Measurements from ENCODE around the gene LRRFIP1. TPM values are rescaled to one million over a fixed set of nuclear protein-coding genes. Genes with fewer than 3 reads are reported as not detected.

Gene LRRFIP1
- total and polyA plus RNA-seq, 10 of the 15 experiments (the other 5 are each of a cell fraction or from before 2014, with no cell fraction given) = 36.2 to 120 (median 74.3) TPM

DNA sequence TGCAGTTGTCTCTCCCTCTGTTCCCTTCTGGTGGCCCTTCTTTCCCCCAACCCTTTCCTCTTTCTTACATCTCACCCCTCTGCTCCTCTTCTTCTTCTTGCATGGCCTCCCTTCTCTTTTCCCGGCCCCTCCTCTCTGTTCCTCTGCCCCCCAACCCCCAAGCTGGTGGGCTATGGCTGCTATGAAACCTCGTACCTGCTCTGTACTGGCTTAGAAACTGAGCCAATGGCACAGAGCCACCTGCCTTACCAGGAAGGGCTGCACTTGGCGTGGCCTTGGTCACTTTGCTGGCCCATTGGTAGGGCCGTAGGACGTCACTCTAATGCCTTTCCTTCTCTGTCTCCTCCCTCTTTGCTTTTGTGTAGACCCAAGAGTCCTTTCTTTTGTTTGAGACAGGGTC is 78.9 kb downstream of the LRRFIP1 start:
- no peak overlapping the region for H2AFZ ChIP-seq (ENCODE audit: control insufficient read depth, low read depth, low read length)
- BruUV-seq (replicated peaks) = no TSS peak
- H3K4me1 ChIP-seq (ENCODE audit: control insufficient read depth, insufficient read depth, low read length) = peaks cover 36% of the 10 kb centered on the region
- POLR2A ChIA-PET = interaction anchor here (0.8 kb wide), 1 partner anchor 22 kb away, joined by 4 read pairs; no protein-coding TSS in a partner anchor
- no peaks in the 10 kb centered on the region for H3K9me3 ChIP-seq (replicated peaks; ENCODE audit: control insufficient read depth, insufficient read depth, low read length)
- H3K9ac ChIP-seq (ENCODE audit: control insufficient read depth, insufficient read depth, low read length) = no peak overlapping the region
- H3K4me2 ChIP-seq (ENCODE audit: control insufficient read depth, insufficient read depth) = no peak overlapping the region
- intact Hi-C loops (cut with micrococcal nuclease; ENCODE audit: unreplicated experiment) (no loop called here), in situ Hi-C loops (cut with MboI) (no loop called here)
- H3K27ac ChIP-seq (ENCODE audit: control insufficient read depth, insufficient read depth) = no peak overlapping the region
- peaks cover 5 to 6% of the 10 kb centered on the region in 2 experiments; a peak in 3 of 4 replicates for H3K36me3 ChIP-seq (ENCODE audit: control insufficient read depth in 2 of 2, insufficient read depth in 2 of 2, low read length in 1 of 2)
- CTCF ChIA-PET = interaction anchor here (1.8 kb wide), 1 partner anchor 38 kb away, joined by 7 read pairs; no protein-coding TSS in a partner anchor
- 99% methylated on average over 5 of the region's 5 CpGs for WGBS (ENCODE audit: insufficient coverage, insufficient replicate concordance, low lambda C conversion rate, missing lambda C conversion rate)
- DNase-seq (ENCODE audit: low read depth, low spot score) (no peak), ATAC-seq (no peak), FAIRE-seq (no peak)
- no peak overlapping the region for H3K4me3 ChIP-seq
- peaks cover 73% of the 10 kb centered on the region for H3K79me2 ChIP-seq (ENCODE audit: control insufficient read depth, insufficient read depth, low read length)
- H3K27me3 ChIP-seq (replicated peaks in 1 of 2; ENCODE audit: control insufficient read depth in 2 of 2, insufficient read depth in 2 of 2, low read length in 1 of 2) = no peaks in the 10 kb centered on the region
- no peaks in the 10 kb centered on the region; the same call in 1 of the 2 replicates for H4K20me1 ChIP-seq (ENCODE audit: control insufficient read depth, insufficient read depth)
- SMC1A ChIA-PET (ENCODE audit: uncharacterized antibody, unreplicated experiment) = no interaction called here
- no peak for TF ChIP-seq MYC (IDR thresholded peaks at IDR 0.05; ENCODE audit: insufficient read depth, insufficient read length, insufficient replicate concordance, low read length, severe bottlenecking)
- RAD21 ChIA-PET (ENCODE audit: unreplicated experiment) = no interaction called here

DNA sequence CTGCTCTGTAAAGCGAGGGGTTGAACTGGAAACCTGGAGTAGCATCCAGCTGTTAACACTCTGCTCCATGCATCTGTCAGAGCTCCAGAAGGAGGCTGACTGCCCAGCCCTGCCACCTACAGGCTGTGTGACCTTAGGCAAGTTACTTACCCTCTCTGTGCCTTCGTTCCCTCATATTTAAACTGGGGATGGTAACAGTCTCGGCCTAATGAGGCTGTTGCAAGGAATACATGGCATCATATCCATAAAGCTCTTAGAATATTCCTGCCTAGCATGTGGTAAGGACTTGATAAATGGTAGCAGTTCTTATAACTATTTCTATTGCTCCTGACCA is 80.6 kb downstream of the LRRFIP1 start:
- ChIA-PET RAD21 (ENCODE audit: unreplicated experiment) (interaction anchor here (0.5 to 1.5 kb wide), 3 partner anchors 14 to 35 kb away, joined by 3 to 4 read pairs (median 4); no protein-coding TSS in a partner anchor), SMC1A (ENCODE audit: uncharacterized antibody, unreplicated experiment) (interaction anchor here (1.0 to 1.6 kb wide), 4 partner anchors 10 to 37 kb away, joined by 3 to 4 read pairs (median 4); no protein-coding TSS in a partner anchor), POLR2A (interaction anchor here (1.5 kb wide), 1 partner anchor 11 kb away, joined by 6 read pairs; no protein-coding TSS in a partner anchor), CTCF (interaction anchor here (0.7 to 1.2 kb wide), 4 partner anchors 15 to 108 kb away, joined by 3 to 4 read pairs (median 3); no protein-coding TSS in a partner anchor)
- 80% methylated on average over 3 of the region's 3 CpGs for WGBS (ENCODE audit: insufficient coverage, insufficient replicate concordance, low lambda C conversion rate, missing lambda C conversion rate)
- intact Hi-C loops (cut with micrococcal nuclease; ENCODE audit: unreplicated experiment) (no loop called here), in situ Hi-C loops (cut with MboI) (no loop called here)
- no peak overlapping the region for H3K4me3 ChIP-seq
- H4K20me1 ChIP-seq (ENCODE audit: control insufficient read depth, insufficient read depth) = no peaks in the 10 kb centered on the region; the same call in 1 of the 2 replicates
- FAIRE-seq (no peak), DNase-seq (ENCODE audit: low read depth, low spot score) (no peak), ATAC-seq (no peak)
- TF ChIP-seq TCF12 (IDR thresholded peaks at IDR 0.05; ENCODE audit: low read depth, low read length) = no peak
- peak; percentile 72; the same call in 1 of the 2 replicates for TF ChIP-seq SMARCA5 (IDR thresholded peaks at IDR 0.05)
- no peaks in the 10 kb centered on the region for H3K27me3 ChIP-seq (replicated peaks in 1 of 2; ENCODE audit: control insufficient read depth in 2 of 2, insufficient read depth in 2 of 2, low read length in 1 of 2)
- H3K27ac ChIP-seq (ENCODE audit: control insufficient read depth, insufficient read depth) = no peak overlapping the region
- H2AFZ ChIP-seq (ENCODE audit: control insufficient read depth, low read depth, low read length) = no peak overlapping the region
- no peaks in the 10 kb centered on the region for H3K9me3 ChIP-seq (replicated peaks; ENCODE audit: control insufficient read depth, insufficient read depth, low read length)
- BruUV-seq (replicated peaks) = no TSS peak
- peaks cover 19% of the 10 kb centered on the region for H3K4me1 ChIP-seq (ENCODE audit: control insufficient read depth, insufficient read depth, low read length)
- peaks cover 10 to 12% of the 10 kb centered on the region in 2 experiments; a peak in 3 of 4 replicates for H3K36me3 ChIP-seq (ENCODE audit: control insufficient read depth in 2 of 2, insufficient read depth in 2 of 2, low read length in 1 of 2)
- peaks cover 63% of the 10 kb centered on the region for H3K79me2 ChIP-seq (ENCODE audit: control insufficient read depth, insufficient read depth, low read length)
- no peak overlapping the region for H3K9ac ChIP-seq (ENCODE audit: control insufficient read depth, insufficient read depth, low read length)
- no peak overlapping the region for H3K4me2 ChIP-seq (ENCODE audit: control insufficient read depth, insufficient read depth)

Measured in GM12878 (cell line).